Testis (tissue), 2 donors: ENCODE results near the gene TBL1XR1.

Source experiments
- POLR2A ChIP-seq: fragments of 450-650 bp; IDR thresholded peaks from one replicate; pipeline ENCODE4 v1.6.1; 2017; ENCODE audit warnings: antibody characterized with exemption, mild to moderate bottlenecking, moderate library complexity
- TF ChIP-seq, protein P1 (sequence below), 3 experiments: fragments of 450-650 bp in 2 of 3; fragments of 200-600 bp in 1 of 3; sonication (generic) in 1 of 3; IDR thresholded peaks; one replicate each; pipeline ENCODE4 v1.5.1; 2016 to 2019; ENCODE audit warnings: antibody characterized with exemption in 3 of 3, mild to moderate bottlenecking in 2 of 3, moderate library complexity in 1 of 3

DNA sequence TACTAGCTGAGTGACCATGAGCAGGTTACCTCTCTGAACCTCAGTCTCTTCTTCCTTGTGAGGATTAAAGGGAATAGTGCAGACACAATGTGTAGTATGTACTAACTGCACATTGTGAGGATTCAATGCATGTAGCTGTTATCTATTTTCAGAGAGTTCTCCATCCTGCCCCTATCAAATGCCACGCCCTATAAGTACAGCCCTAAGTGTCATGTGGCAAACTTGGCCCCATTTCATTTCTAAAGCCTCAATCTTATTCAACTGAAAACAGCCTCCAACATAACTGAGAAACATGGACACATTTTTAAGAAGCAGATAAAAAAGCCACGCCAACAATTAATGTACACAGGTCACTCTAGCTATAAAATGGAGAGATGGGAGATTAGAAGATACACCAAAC, 220.0 kb downstream of the TBL1XR1 start:
- no peak for TF ChIP-seq POLR2A
- TF ChIP-seq, protein P1, sequence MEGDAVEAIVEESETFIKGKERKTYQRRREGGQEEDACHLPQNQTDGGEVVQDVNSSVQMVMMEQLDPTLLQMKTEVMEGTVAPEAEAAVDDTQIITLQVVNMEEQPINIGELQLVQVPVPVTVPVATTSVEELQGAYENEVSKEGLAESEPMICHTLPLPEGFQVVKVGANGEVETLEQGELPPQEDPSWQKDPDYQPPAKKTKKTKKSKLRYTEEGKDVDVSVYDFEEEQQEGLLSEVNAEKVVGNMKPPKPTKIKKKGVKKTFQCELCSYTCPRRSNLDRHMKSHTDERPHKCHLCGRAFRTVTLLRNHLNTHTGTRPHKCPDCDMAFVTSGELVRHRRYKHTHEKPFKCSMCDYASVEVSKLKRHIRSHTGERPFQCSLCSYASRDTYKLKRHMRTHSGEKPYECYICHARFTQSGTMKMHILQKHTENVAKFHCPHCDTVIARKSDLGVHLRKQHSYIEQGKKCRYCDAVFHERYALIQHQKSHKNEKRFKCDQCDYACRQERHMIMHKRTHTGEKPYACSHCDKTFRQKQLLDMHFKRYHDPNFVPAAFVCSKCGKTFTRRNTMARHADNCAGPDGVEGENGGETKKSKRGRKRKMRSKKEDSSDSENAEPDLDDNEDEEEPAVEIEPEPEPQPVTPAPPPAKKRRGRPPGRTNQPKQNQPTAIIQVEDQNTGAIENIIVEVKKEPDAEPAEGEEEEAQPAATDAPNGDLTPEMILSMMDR (IDR thresholded peaks at IDR 0.05), result no peak
